SU-DHL-6 (cell line): ENCODE measurements around the gene MED4.

Experiments
- H2AFZ ChIP-seq: fragments of 200-600 bp; sonication (generic); 2 replicates; pipeline ENCODE4 v1.6.1; 2014; ENCODE audit warnings: low read depth, mild to moderate bottlenecking, moderate library complexity, mixed read lengths, antibody characterized with exemption, low read length; ENCODE audit not compliant: severe bottlenecking
- H3F3A ChIP-seq: fragments of 200-600 bp; shearing (Covaris generic); 2 replicates; pipeline ENCODE4 v1.6.0; 2016; ENCODE audit warnings: antibody characterized with exemption, mild to moderate bottlenecking; ENCODE audit not compliant: insufficient read depth
- H3K27ac ChIP-seq: fragments of 200-600 bp; sonication (generic); 2 replicates; pipeline ENCODE4 v1.5.1; 2016; ENCODE audit warnings: low read depth, mild to moderate bottlenecking, low read length, moderate library complexity, mixed read lengths
- H3K27me3 ChIP-seq: fragments of 200-600 bp; sonication (generic), shearing (Covaris generic); 2 replicates; pipeline ENCODE4 v1.6.0; 2014; ENCODE audit warnings: mild to moderate bottlenecking, low read length
- H3K36me3 ChIP-seq: fragments of 200-600 bp; sonication (generic); 2 replicates; pipeline ENCODE4 v1.6.1; 2014; ENCODE audit warnings: mild to moderate bottlenecking, low read length, mixed read lengths
- H3K4me2 ChIP-seq: fragments of 300-600, 200-600 bp; shearing (Covaris generic), sonication (generic); 2 replicates; pipeline ENCODE4 v1.6.0; 2014; ENCODE audit warnings: low read length, low read depth, mild to moderate bottlenecking; ENCODE audit not compliant: poor library complexity, severe bottlenecking
- H3K4me3 ChIP-seq: fragments of 200-600 bp; sonication (generic); 2 replicates; pipeline ENCODE4 v1.5.1; 2014; ENCODE audit warnings: antibody characterized with exemption, low read length, mild to moderate bottlenecking, mixed read lengths; ENCODE audit not compliant: insufficient read depth, poor library complexity, severe bottlenecking
- H3K79me2 ChIP-seq: fragments of 200-600 bp; sonication (generic); 2 replicates; pipeline ENCODE4 v1.6.1; 2014; ENCODE audit warnings: mild to moderate bottlenecking, low read length, moderate library complexity; ENCODE audit not compliant: insufficient read depth
- H3K9ac ChIP-seq: fragments of 200-600 bp; sonication (generic); 2 replicates; pipeline ENCODE4 v1.7.0; 2014; ENCODE audit warnings: mild to moderate bottlenecking, low read length
- H3K9me2 ChIP-seq: fragments of 200-600 bp; sonication (generic); replicated peaks from 2 replicates; pipeline ENCODE4 v1.6.1; 2014; ENCODE audit warnings: low read length; ENCODE audit not compliant: insufficient read depth
- H3K9me3 ChIP-seq: fragments of 200-600 bp; sonication (generic); 2 replicates; pipeline ENCODE4 v1.6.1; 2014; ENCODE audit warnings: low read length, mixed read lengths; ENCODE audit not compliant: insufficient read depth
- H4K20me1 ChIP-seq: fragments of 200-600 bp; sonication (generic); 2 replicates; pipeline ENCODE4 v1.6.1; 2014; ENCODE audit warnings: low read depth, mild to moderate bottlenecking, antibody characterized with exemption, low read length, moderate library complexity, mixed read lengths
- EZH2phosphoT487 ChIP-seq: fragments of 200-600 bp; sonication (generic), shearing (Covaris generic); conservative IDR thresholded peaks from 2 replicates; pipeline ENCODE4 v1.6.1; 2018; ENCODE audit warnings: mild to moderate bottlenecking, antibody characterized with exemption, low read length, moderate library complexity, mixed read lengths
- TF ChIP-seq, protein P1 (sequence below): fragments of 200-600 bp; sonication (generic); IDR thresholded peaks from one replicate; pipeline ENCODE4 v1.5.1; 2017; ENCODE audit warnings: antibody characterized with exemption, mild to moderate bottlenecking, low read length, moderate library complexity; ENCODE audit not compliant: insufficient read depth, poor library complexity, severe bottlenecking

The MED4 gene

DNA sequence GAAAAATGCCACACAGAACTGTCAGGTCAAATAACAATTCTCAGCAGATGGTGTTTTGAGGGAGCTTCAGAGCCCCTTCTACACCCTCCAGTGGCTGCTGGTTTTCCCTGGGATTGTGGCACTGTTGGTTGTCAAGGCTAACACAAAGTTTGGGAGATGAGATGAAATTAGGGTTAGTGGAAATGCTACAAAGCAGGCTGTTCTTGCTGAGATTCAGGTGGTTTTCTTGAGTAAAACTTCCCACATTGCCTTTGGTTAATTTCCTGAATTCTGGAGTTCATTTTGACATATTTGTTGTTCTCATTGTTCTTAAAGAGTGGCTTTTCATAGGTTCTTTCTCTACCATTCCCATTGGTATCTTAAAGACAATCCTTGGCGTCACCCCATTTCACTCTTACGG is 22.1 kb downstream of the MED4 start:
- Histone ChIP-seq H2AFZ (no peak overlapping the region), H3K27me3 (no peaks in the 10 kb centered on the region), H3K79me2 (peaks cover 4% of the 10 kb centered on the region), H3K9me2 (no peaks in the 10 kb centered on the region), H3F3A (no peaks in the 10 kb centered on the region), H3K4me3 (no peak overlapping the region), H3K9ac (no peak overlapping the region), H3K27ac (no peak overlapping the region), H3K9me3 (peaks cover 22% of the 10 kb centered on the region; the same call in 1 of the 2 replicates), H4K20me1 (no peaks in the 10 kb centered on the region), H3K36me3 (peaks cover 87% of the 10 kb centered on the region), H3K4me2 (no peak overlapping the region)
- TF ChIP-seq, protein P1, sequence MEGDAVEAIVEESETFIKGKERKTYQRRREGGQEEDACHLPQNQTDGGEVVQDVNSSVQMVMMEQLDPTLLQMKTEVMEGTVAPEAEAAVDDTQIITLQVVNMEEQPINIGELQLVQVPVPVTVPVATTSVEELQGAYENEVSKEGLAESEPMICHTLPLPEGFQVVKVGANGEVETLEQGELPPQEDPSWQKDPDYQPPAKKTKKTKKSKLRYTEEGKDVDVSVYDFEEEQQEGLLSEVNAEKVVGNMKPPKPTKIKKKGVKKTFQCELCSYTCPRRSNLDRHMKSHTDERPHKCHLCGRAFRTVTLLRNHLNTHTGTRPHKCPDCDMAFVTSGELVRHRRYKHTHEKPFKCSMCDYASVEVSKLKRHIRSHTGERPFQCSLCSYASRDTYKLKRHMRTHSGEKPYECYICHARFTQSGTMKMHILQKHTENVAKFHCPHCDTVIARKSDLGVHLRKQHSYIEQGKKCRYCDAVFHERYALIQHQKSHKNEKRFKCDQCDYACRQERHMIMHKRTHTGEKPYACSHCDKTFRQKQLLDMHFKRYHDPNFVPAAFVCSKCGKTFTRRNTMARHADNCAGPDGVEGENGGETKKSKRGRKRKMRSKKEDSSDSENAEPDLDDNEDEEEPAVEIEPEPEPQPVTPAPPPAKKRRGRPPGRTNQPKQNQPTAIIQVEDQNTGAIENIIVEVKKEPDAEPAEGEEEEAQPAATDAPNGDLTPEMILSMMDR: no peak
- TF ChIP-seq EZH2phosphoT487: no peak

GRCh38 chr13:48072304-48072703 is 22.6 kb downstream of the MED4 start:
- H3K79me2 ChIP-seq: peaks cover 4% of the 10 kb centered on the region
- TF ChIP-seq, protein P1: no peak
- TF ChIP-seq EZH2phosphoT487: no peak
- no peak overlapping the region for H3K9ac ChIP-seq
- H3K4me3 ChIP-seq: no peak overlapping the region
- H3K36me3 ChIP-seq: peaks cover 85% of the 10 kb centered on the region
- no peaks in the 10 kb centered on the region for H3F3A ChIP-seq
- no peaks in the 10 kb centered on the region for H3K9me2 ChIP-seq
- H3K27ac ChIP-seq: no peak overlapping the region
- H3K27me3 ChIP-seq: no peaks in the 10 kb centered on the region
- H3K9me3 ChIP-seq: peaks cover 22% of the 10 kb centered on the region; the same call in 1 of the 2 replicates
- H3K4me2 ChIP-seq: no peak overlapping the region
- no peak overlapping the region for H2AFZ ChIP-seq
- no peaks in the 10 kb centered on the region for H4K20me1 ChIP-seq

DNA sequence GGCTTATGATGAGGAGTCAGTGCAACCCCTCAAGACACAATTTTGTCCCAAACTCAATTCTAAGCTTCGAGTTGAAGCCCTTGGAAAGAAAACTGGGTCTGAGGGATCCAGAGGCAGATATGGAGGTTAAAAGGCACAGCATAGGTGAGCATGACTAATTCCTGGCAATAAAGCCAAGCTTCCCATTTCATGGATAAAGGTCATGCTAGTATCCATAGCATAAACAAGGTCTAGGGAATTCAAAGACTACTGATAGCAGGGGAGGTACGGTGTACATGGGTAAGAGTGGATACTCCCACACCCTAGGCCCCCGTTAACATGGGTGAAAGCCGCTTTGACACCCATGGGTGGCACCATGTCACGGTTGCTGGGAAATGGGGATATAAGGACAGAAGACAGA is 24.0 kb downstream of the MED4 start:
- H3K4me2 ChIP-seq: no peak overlapping the region
- H3F3A ChIP-seq: no peaks in the 10 kb centered on the region
- TF ChIP-seq, protein P1: no peak
- TF ChIP-seq EZH2phosphoT487: no peak
- H3K9ac ChIP-seq: no peak overlapping the region
- H4K20me1 ChIP-seq: no peaks in the 10 kb centered on the region
- H3K36me3 ChIP-seq: peaks cover 71% of the 10 kb centered on the region
- H3K79me2 ChIP-seq: peaks cover 4% of the 10 kb centered on the region
- no peak overlapping the region for H2AFZ ChIP-seq
- no peak overlapping the region for H3K27ac ChIP-seq
- no peaks in the 10 kb centered on the region for H3K9me2 ChIP-seq
- H3K4me3 ChIP-seq: no peak overlapping the region
- peaks cover 22% of the 10 kb centered on the region; the same call in 1 of the 2 replicates for H3K9me3 ChIP-seq
- H3K27me3 ChIP-seq: no peaks in the 10 kb centered on the region
